Effector memory CD8-positive, alpha-beta T cell (primary cell): Measurements from ENCODE around the gene NCS1.

Experiments
- ATAC-seq: fragments of 150-1000 bp; cut with Tn5 transposase; replicated peaks from 2 replicates; pipeline ENCODE4 v1.10.0; 2021; ENCODE audit warnings: mild to moderate bottlenecking, moderate library complexity
- DNase-seq, 3 experiments: peaks; one replicate each; pipeline ENCODE4 v3.0.0; 2021
- H3K27ac Mint-ChIP-seq, 2 donors: one replicate each; pipeline ENCODE4 v1.8.0; 2022; ENCODE audit warnings: mild to moderate bottlenecking in 2 of 2, mixed read lengths in 2 of 2, moderate library complexity in 2 of 2
- H3K27me3 Mint-ChIP-seq, 2 donors: one replicate each; pipeline ENCODE4 v1.8.0; 2022; ENCODE audit warnings: mixed read lengths in 2 of 2
- H3K36me3 Mint-ChIP-seq: one replicate; pipeline ENCODE4 v1.8.0; 2022; ENCODE audit warnings: mild to moderate bottlenecking, moderate library complexity, mixed read lengths; ENCODE audit not compliant: insufficient read depth
- H3K4me1 Mint-ChIP-seq, 2 donors: one replicate each; pipeline ENCODE4 v1.8.0; 2022; ENCODE audit warnings: low read depth in 2 of 2, mixed read lengths in 2 of 2
- H3K4me3 Mint-ChIP-seq, 2 donors: one replicate each; pipeline ENCODE4 v1.8.0; 2022; ENCODE audit warnings: mild to moderate bottlenecking in 2 of 2, mixed read lengths in 2 of 2, moderate library complexity in 2 of 2
- H3K9me3 Mint-ChIP-seq, 2 donors: one replicate each; pipeline ENCODE4 v1.8.0; 2022; ENCODE audit warnings: mixed read lengths in 2 of 2

Gene NCS1

DNA sequence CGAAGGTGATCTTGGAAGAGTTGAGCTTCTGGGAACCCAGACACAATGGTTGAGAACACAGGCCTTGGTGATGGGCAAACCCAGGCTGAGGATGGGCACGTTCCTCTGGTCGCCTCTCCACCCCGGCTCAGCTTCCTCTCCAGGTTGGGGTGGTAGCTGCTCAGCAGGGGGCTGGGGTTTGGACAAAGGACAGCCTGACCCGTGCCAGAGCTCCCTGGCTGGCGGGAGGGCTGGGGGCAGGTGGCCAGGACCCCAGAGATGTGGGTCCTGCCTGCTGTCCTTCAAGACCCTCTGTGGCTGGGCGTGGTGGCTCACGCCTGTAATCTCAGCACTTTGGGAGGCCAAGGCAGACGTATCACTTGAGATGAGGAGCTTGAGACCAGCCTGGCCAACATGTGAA, 25.2 kb downstream of the NCS1 start:
- Mint-ChIP-seq H3K9me3 (no peaks in the 10 kb centered on the region), H3K27ac (no peak overlapping the region), H3K4me1 (no peaks in the 10 kb centered on the region), H3K27me3 (peaks cover 7 to 9% of the 10 kb centered on the region in 2 donors), H3K36me3 (peaks cover 2% of the 10 kb centered on the region), H3K4me3 (no peak overlapping the region)
- DNase-seq (no peak), ATAC-seq (no peak)

DNA sequence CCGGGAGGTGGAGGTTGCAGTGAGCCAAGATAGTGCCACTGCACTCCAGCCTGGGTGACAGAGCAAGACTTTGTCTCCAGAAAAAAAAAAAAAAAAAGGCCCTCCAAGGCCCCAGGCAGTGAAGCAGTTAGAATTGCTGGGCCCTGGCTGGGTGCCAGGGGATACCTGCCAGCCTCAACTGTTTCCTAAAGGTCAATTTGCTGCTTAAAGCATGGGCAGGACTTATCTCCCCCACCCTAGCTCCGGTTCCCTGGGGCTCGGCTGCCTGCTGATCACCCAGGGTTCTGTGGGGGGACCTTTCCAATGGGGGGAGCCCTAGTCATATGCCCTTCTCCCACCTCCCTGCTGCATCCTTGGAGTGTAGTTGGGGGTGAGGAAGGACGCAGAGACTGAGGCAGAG, 25.7 kb downstream of the NCS1 start:
- peaks cover 7 to 9% of the 10 kb centered on the region in 2 donors for H3K27me3 Mint-ChIP-seq
- no peaks in the 10 kb centered on the region for H3K4me1 Mint-ChIP-seq
- ATAC-seq (no peak), DNase-seq (no peak)
- no peaks in the 10 kb centered on the region for H3K9me3 Mint-ChIP-seq
- H3K27ac Mint-ChIP-seq = no peak overlapping the region
- peaks cover 2% of the 10 kb centered on the region for H3K36me3 Mint-ChIP-seq
- no peak overlapping the region for H3K4me3 Mint-ChIP-seq

DNA sequence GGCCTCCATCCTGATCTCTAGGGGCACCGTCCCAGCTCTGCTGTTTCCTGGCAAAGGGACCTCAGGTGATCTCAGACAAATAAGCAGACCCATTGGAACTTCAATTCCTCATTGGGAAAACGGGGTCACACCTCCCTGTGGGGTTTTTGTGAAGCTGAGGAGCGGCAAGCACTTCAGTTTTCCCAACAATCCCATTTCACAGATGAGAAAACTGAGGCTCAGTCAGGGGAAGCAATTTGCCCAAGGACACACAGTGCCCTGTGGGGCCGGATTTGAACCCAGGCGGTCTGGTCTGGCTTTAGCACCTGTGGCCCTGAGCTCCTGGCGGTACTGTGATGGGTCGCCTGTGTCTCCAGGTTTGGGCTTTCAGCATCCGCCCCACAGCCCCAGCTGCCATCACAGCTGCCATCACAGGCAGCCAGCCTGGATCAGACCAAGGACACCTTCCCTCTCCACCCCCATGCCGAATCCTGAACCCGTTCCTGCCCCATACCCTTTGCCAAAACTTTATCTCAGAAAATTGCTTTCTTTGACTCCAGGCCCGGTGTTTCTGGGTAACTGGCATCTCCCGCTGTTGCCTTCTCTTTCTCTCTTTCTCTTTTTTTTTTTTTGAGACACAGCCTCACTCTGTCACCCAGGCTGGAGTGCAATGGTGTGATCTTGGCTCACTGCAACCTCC, 26.4 kb downstream of the NCS1 start:
- ATAC-seq = no peak
- Mint-ChIP-seq H3K4me3 (no peak overlapping the region), H3K27me3 (peaks cover under 1 to 2% of the 10 kb centered on the region in 2 donors), H3K9me3 (no peaks in the 10 kb centered on the region), H3K4me1 (no peaks in the 10 kb centered on the region), H3K27ac (peak overlapping the region in 1 of 2 donors; percentile 67), H3K36me3 (peaks cover 5% of the 10 kb centered on the region)
- no peak for DNase-seq

DNA sequence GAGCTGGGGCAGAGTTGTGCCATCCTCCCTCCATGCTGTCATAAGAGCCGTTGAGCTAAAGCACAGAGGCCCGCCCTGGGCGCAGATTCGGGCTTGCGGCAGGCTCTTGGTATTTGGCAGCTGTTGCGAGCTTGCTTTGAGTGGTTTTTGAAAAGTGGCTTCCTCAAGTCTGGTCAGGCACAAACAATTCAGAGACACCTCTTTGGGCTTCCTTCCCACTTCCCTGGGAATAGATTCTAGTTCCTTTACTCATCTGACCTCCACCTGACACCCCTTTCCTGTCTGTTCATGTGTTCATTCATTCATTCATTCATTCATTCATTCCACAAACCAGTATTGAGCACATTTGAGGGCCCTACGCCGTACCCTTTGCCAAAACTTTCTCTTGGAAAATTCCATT, 27.4 kb downstream of the NCS1 start:
- Mint-ChIP-seq H3K36me3 (peaks cover 5% of the 10 kb centered on the region), H3K27me3 (no peaks in the 10 kb centered on the region), H3K27ac (no peak overlapping the region), H3K4me1 (no peaks in the 10 kb centered on the region), H3K4me3 (no peak overlapping the region), H3K9me3 (no peaks in the 10 kb centered on the region)
- no peak for ATAC-seq
- no peak for DNase-seq

DNA sequence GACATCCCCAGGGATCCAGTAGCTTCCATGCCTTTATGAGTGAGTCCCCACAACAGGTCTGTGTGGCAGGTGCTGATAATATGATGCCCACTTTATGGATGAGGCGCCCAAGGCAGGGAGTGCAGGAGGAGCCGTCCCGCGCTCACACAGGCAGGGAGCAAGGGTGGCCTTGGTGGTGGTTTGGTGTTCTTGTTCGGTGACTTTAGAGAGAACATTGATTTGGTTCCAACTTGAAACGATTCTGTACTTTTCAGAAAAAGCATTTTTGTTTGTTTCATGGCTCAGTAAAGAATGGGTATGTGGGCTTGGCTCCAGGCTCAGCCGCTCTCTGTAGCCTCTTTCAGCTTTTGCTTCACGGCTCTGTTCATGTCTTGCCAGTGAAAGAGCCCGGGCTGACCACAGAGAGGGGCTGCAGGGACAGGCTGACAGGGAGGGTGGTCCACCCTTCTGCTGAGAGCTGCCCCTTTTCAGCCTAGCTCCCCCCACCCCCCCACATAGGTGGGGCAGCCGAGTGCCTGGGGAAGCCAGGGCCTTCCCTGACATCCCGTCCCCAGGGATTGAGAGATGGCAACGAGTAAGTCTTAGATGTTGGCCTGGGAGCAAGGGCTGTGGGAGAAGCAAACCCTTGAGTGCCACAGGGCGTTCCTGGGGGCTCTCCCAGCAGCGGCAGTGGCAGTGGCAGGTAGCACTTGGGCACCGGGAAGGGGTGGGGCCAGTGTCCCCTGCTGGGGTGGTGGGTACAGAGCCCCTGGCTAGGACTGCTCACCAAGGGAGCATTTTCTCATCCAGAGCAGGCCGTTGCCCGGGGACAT, 28.0 kb downstream of the NCS1 start:
- ATAC-seq (no peak), DNase-seq (no peak)
- Mint-ChIP-seq H3K4me1 (no peaks in the 10 kb centered on the region), H3K27me3 (no peaks in the 10 kb centered on the region), H3K9me3 (no peaks in the 10 kb centered on the region), H3K27ac (no peak overlapping the region), H3K36me3 (peaks cover 5% of the 10 kb centered on the region), H3K4me3 (no peak overlapping the region)

DNA sequence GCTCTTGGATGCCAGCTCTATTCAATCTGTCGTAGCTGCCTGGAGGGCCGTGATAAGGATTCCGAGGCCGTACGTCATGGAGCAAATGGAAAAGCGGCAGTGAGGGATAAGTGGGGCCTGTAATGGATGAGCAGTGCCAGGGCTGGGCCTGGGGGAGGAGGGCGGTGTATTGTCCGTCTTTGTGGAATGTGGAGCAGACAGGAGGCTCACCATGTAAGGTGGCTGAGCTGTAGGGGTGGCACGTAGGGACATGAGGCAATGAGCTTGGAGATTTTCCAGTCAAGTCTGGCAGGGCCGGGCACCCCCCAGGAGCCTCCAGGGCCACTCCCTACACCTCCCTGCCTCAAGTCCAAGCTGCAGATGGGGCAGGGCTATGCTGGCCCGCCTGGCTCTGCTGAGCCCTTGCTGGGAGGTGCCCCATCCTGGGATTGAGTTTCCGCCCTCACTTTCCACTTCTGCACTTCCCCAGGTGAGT, 29.2 kb downstream of the NCS1 start:
- DNase-seq (no peak), ATAC-seq (no peak)
- Mint-ChIP-seq H3K36me3 (peaks cover 5% of the 10 kb centered on the region), H3K27me3 (no peaks in the 10 kb centered on the region), H3K4me1 (no peaks in the 10 kb centered on the region), H3K4me3 (no peak overlapping the region), H3K27ac (peak overlapping the region in 1 of 2 donors; percentile 42), H3K9me3 (no peaks in the 10 kb centered on the region)

DNA sequence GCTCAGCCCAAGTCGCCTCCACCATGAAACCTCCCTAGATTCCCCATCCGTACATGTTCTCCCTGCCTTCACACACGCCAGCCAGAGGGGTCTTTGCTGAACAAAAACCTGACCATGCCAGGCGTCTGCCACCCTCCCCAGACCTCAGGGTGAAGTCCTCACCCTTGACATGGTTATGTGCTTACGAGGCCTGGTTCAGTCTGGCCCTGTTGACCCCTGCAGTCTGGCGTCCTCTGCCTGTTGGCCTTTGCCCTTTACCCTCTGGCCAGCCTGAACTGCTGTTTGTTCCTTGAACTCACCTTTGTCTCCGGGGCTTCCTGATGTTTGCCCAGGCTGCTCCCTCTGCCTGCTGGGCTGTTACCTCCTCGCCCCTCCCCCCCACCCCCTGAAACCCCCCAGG, 29.8 kb downstream of the NCS1 start:
- no peak overlapping the region for H3K4me3 Mint-ChIP-seq
- ATAC-seq (no peak), DNase-seq (no peak)
- H3K4me1 Mint-ChIP-seq = no peaks in the 10 kb centered on the region
- peaks cover 5% of the 10 kb centered on the region for H3K36me3 Mint-ChIP-seq
- no peaks in the 10 kb centered on the region for H3K27me3 Mint-ChIP-seq
- H3K27ac Mint-ChIP-seq = peak overlapping the region in 1 of 2 donors; percentile 42
- H3K9me3 Mint-ChIP-seq = no peaks in the 10 kb centered on the region

DNA sequence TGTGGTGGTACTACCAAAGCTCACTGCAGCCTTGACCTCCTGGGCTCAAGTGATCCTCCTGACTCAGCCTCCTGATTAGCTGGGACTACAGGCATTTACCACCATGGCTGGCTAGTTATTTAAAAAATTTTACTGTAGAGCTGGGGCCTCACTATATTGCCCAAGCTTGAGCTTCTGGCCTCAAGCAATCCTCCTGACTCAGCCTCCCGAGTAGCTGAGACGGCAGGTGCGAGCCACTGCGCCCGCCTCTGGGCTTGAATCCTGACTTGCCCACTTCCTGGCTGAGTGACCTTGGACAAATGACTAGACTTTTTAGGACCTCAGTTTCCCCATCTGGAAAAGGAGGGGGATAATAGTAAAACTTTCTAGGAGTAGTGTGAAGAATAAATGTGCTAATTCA, 32.1 kb downstream of the NCS1 start:
- peaks cover 0 to 7% of the 10 kb centered on the region in 2 donors for H3K27me3 Mint-ChIP-seq
- no peak for ATAC-seq
- H3K4me3 Mint-ChIP-seq = no peak overlapping the region
- DNase-seq = no peak
- H3K27ac Mint-ChIP-seq = no peak overlapping the region
- peaks cover 0 to 2% of the 10 kb centered on the region in 2 donors for H3K4me1 Mint-ChIP-seq
- no peaks in the 10 kb centered on the region for H3K9me3 Mint-ChIP-seq
- H3K36me3 Mint-ChIP-seq = peaks cover 3% of the 10 kb centered on the region

DNA sequence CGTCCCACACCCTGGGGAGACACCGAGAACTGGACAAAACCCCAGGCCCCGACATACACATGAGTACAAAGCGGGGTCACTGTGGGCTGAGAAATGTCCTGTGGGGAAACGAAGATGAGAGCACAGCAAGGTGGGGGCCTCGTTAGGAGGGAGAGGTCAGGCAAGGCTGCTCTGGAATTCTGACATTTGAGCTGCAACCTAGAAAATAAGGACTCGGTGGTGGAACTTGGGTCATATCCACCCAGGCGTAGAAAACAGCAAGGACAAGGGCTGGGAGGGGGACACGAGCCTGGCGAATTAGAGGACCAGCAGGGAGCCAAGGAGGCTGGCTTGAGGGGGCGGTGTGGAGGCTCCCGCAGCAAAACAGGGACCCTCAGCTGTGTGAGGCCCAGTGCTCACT, 32.8 kb downstream of the NCS1 start:
- Mint-ChIP-seq H3K9me3 (no peaks in the 10 kb centered on the region), H3K4me1 (peaks cover 0 to 2% of the 10 kb centered on the region in 2 donors), H3K27me3 (peaks cover 0 to 13% of the 10 kb centered on the region in 2 donors), H3K4me3 (no peak overlapping the region), H3K27ac (no peak overlapping the region), H3K36me3 (peaks cover 3% of the 10 kb centered on the region)
- no peak for DNase-seq
- no peak for ATAC-seq

DNA sequence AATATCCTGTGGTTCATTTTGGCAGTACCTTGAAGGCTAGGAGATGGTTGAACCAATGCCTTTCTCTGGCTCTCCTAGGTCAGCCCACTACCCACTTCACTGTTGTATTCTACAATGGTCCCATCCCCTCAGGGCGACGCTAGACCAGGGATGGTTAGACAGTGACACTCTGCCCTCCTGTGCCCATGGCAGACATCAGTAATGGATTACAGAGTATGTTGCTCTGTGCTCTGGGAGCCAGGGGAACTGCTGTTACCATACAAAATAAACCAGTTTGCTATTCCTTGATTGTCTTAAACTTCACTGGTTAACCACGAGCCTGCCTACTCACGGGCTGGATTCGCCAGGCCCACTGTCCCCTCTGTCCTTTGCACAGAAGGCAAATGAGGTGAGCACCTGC, 33.7 kb downstream of the NCS1 start:
- peaks cover 0 to 15% of the 10 kb centered on the region in 2 donors for H3K27me3 Mint-ChIP-seq
- peaks cover 3% of the 10 kb centered on the region for H3K36me3 Mint-ChIP-seq
- no peak overlapping the region for H3K4me3 Mint-ChIP-seq
- ATAC-seq (no peak), DNase-seq (no peak)
- H3K4me1 Mint-ChIP-seq = peaks cover 0 to 2% of the 10 kb centered on the region in 2 donors
- H3K9me3 Mint-ChIP-seq = no peaks in the 10 kb centered on the region
- no peak overlapping the region for H3K27ac Mint-ChIP-seq

DNA sequence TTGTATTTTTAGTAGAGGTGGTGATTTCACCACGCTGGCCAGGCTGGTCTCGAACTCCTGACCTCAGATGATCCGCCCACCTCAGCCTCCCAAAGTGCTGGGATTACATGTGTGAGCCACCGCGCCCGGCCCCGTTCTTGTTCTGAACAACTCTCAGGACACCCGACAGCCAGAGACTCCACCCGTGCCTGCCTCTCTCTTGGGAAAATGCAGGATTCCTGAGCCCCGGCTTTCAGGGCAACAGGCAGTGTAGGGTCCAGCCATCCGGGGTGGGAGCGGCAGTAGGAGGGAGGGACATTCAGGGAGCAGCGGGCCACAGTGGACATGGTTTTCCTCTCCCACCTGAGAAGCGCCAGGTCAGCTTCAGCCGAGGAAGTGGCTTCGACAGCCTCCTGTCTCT, 34.4 kb downstream of the NCS1 start:
- Mint-ChIP-seq H3K27ac (peak overlapping the region in 1 of 2 donors; percentile 53), H3K9me3 (no peaks in the 10 kb centered on the region), H3K36me3 (peaks cover 3% of the 10 kb centered on the region), H3K27me3 (peaks cover 0 to 15% of the 10 kb centered on the region in 2 donors), H3K4me3 (no peak overlapping the region), H3K4me1 (peaks cover 0 to 2% of the 10 kb centered on the region in 2 donors)
- ATAC-seq (no peak), DNase-seq (no peak)

DNA sequence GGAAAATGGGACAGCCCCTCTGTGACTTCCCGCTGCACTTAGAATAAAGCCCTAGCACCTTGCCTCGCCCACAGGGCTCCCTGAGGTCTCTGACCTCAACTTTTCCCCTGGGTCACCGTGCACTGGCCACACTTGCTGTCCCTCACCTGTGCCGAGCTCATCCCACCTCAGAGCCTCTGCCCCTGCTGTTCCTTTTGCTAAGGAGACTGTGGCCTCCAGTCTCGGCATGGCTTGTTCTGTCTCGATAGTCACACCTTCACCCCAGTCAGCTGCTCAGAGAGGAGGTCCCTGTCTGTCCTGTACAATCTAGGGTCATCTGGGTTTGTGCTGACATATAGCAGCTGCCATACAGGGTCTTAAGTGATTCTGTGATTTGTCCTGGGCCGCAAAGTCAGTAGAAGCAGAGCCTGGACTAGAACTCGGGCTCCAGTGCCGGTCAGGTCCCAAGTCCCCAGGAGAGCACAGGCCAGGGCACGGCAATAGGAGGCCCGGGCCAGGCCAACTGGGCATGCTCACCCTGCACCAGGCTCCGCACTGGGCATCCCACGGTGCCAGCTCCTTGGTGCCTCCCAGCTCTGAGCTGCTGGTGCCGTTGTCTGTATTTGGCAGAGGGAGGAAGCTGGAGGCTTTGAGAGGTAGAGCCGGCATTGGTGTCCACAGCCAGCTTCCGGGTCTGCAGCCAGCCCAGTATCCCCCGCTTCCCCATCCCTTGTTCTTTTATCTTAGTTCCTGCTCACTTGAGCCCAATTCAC, 35.2 kb downstream of the NCS1 start:
- Mint-ChIP-seq H3K4me3 (peak overlapping the region in 1 of 2 donors; percentile 3), H3K27ac (no peak overlapping the region), H3K36me3 (peaks cover 6% of the 10 kb centered on the region), H3K27me3 (peaks cover 0 to 15% of the 10 kb centered on the region in 2 donors), H3K4me1 (peaks cover 0 to 2% of the 10 kb centered on the region in 2 donors), H3K9me3 (no peaks in the 10 kb centered on the region)
- no peak for DNase-seq
- no peak for ATAC-seq

DNA sequence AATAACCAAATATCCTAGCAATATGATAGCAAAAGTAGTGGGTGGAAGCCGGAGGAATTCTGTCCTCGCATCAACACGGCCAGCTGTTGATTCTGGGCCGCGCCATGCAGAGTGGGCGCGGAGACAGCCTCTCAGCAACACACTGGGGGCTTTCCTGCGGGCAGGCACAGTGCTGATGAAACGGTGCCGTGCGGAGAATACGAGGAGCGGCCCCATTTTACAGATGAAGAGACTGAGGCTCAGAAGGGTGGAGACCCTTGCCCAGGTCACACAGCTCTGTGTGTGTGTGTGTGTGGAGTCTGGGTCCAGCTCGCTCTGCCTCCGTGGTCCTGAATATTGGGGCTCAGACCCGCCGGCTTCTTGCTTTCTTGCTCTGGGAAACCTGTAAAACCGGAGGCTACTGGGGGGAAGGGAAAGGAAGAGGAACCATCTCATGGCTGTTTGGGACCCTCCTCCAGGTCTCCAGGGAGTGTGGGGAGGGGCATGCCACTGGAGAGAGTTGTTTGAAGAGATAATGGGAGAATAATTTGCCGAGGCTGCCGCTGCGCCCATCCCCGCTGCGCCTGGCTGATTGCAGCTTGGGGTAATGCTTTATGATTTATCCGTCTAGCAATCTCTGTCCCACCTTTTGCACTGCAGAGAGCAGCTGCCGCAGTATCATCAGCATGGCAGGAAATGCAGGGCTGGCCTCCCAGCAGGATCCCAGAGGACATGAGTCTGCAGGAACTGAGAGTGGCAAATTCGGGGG, 36.6 kb downstream of the NCS1 start:
- H3K27ac Mint-ChIP-seq = no peak overlapping the region
- H3K27me3 Mint-ChIP-seq = peaks cover 0 to 15% of the 10 kb centered on the region in 2 donors
- ATAC-seq (no peak), DNase-seq (no peak)
- no peak overlapping the region for H3K4me3 Mint-ChIP-seq
- peaks cover 0 to 2% of the 10 kb centered on the region in 2 donors for H3K4me1 Mint-ChIP-seq
- H3K36me3 Mint-ChIP-seq = peaks cover 3% of the 10 kb centered on the region
- no peaks in the 10 kb centered on the region for H3K9me3 Mint-ChIP-seq
